ENCODE measurements around the gene SLC35A5. TPM values are rescaled to one million over a fixed set of nuclear protein-coding genes. Genes with fewer than 3 reads are reported as not detected.
"Not testable (repeated sequence)": the region's sequence is repeated elsewhere in the genome, so short reads cannot be mapped to it uniquely, and the experiment has no call there.

Gene SLC35A5
- polyA plus RNA-seq, 4 donors, result 6.2 to 49.3 (median 14.1) TPM

DNA sequence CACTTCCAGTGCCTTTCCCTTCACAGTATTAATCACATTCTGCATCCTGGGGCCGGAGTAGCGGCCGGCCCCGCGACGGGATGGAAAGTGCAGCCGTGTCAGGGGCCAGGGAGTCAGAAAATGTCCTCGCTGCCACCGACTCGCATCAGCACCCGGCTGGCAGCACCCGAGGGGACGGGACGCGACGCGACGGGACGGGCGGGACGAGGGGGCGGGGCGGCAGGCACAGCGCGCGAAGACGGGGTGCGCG lies 436 bp upstream of the SLC35A5 start:
- 0 to 1% (median 0%) methylated on average over 21 to 29 of the region's 29 CpGs for WGBS, 3 donors
- Histone ChIP-seq H3K27ac (ENCODE audit: low read depth in 1 of 3, low read length in 2 of 3) (peak overlapping the region; percentile 92 to 100 (median 97)), H3K4me1 (ENCODE audit: control insufficient read depth in 3 of 3, insufficient read depth in 2 of 3, low read depth in 1 of 3, low read length in 2 of 3) (peaks cover 0 to 12% (median 2%) of the 10 kb centered on the region in 3 donors), H3K4me3 (ENCODE audit: low read depth in 1 of 3, low read length in 3 of 3) (peak overlapping the region; percentile 75 to 95 (median 88)), H3K36me3 (ENCODE audit: control insufficient read depth in 3 of 3, insufficient read depth in 2 of 3, low read depth in 1 of 3, low read length in 3 of 3) (peaks cover 0 to 10% (median 0%) of the 10 kb centered on the region in 3 donors), H3K27me3 (ENCODE audit: control insufficient read depth in 3 of 3, insufficient read depth in 3 of 3, low read length in 3 of 3) (no peaks in the 10 kb centered on the region), H3K9me3 (ENCODE audit: control insufficient read depth in 2 of 2, insufficient read depth in 1 of 2, low read depth in 1 of 2, low read length in 1 of 2) (no peaks in the 10 kb centered on the region)
- DNase-seq (peak in 1 of 2 donors; percentile 82), FAIRE-seq (no peak)

- H3K4me3 ChIP-seq (ENCODE audit: low read depth in 1 of 3, low read length in 3 of 3); H3K27me3 ChIP-seq (ENCODE audit: control insufficient read depth in 3 of 3, insufficient read depth in 3 of 3, low read length in 3 of 3); H3K36me3 ChIP-seq (ENCODE audit: control insufficient read depth in 3 of 3, insufficient read depth in 2 of 3, low read depth in 1 of 3, low read length in 3 of 3); FAIRE-seq; H3K9me3 ChIP-seq (ENCODE audit: control insufficient read depth in 2 of 2, insufficient read depth in 1 of 2, low read depth in 1 of 2, low read length in 1 of 2): not testable (repeated sequence)
- peak overlapping the region in 2 of 3 donors; percentile 48 to 58 for H3K27ac ChIP-seq (ENCODE audit: low read depth in 1 of 3, low read length in 2 of 3)
- 61 to 74% (median 65%) methylated on average over 11 to 14 of the region's 15 CpGs for WGBS, 3 donors
- DNase-seq, result peak; percentile 30 to 39
- H3K4me1 ChIP-seq (ENCODE audit: control insufficient read depth in 3 of 3, insufficient read depth in 2 of 3, low read depth in 1 of 3, low read length in 2 of 3), result peaks cover 0 to 12% (median 2%) of the 10 kb centered on the region in 3 donors
These were observed 2.5 kb downstream of the SLC35A5 start for GRCh38 chr3:112564247-112564939.

DNA sequence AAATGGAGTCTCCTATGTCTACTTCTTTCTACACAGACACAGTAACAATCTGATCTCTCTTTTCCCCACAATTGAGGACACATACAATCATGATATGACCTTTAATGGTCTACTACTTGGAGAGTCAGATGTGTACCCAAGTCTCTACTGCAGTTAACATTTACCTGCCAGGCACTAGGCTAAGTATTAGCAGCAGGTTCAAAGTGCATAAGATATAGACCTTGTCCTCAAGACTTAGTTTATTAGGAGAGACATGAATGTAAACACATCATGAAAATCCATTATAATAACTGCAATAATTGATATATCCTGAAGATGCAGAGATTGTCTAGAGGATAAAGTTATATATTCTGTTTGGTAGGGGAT lies 3.1 kb downstream of the SLC35A5 start:
- peak overlapping the region in 2 of 3 donors; percentile 41 to 58 for H3K27ac ChIP-seq (ENCODE audit: low read depth in 1 of 3, low read length in 2 of 3)
- H3K4me3 ChIP-seq (ENCODE audit: low read depth in 1 of 3, low read length in 3 of 3), result no peak overlapping the region
- H3K4me1 ChIP-seq (ENCODE audit: control insufficient read depth in 3 of 3, insufficient read depth in 2 of 3, low read depth in 1 of 3, low read length in 2 of 3), result peaks cover 0 to 12% (median 2%) of the 10 kb centered on the region in 3 donors
- FAIRE-seq (no peak), DNase-seq (peak; percentile 68 to 81)
- H3K27me3 ChIP-seq (ENCODE audit: control insufficient read depth in 3 of 3, insufficient read depth in 3 of 3, low read length in 3 of 3), result no peaks in the 10 kb centered on the region
- H3K9me3 ChIP-seq (ENCODE audit: control insufficient read depth in 2 of 2, insufficient read depth in 1 of 2, low read depth in 1 of 2, low read length in 1 of 2), result no peaks in the 10 kb centered on the region
- peaks cover 0 to 7% (median 5%) of the 10 kb centered on the region in 3 donors for H3K36me3 ChIP-seq (ENCODE audit: control insufficient read depth in 3 of 3, insufficient read depth in 2 of 3, low read depth in 1 of 3, low read length in 3 of 3)

- DNase-seq (no peak), FAIRE-seq (no peak)
- Histone ChIP-seq H3K27me3 (ENCODE audit: control insufficient read depth in 3 of 3, insufficient read depth in 3 of 3, low read length in 3 of 3) (no peaks in the 10 kb centered on the region), H3K4me3 (ENCODE audit: low read depth in 1 of 3, low read length in 3 of 3) (no peak overlapping the region), H3K4me1 (ENCODE audit: control insufficient read depth in 3 of 3, insufficient read depth in 2 of 3, low read depth in 1 of 3, low read length in 2 of 3) (peaks cover 0 to 6% (median 2%) of the 10 kb centered on the region in 3 donors), H3K36me3 (ENCODE audit: control insufficient read depth in 3 of 3, insufficient read depth in 2 of 3, low read depth in 1 of 3, low read length in 3 of 3) (peaks cover 0 to 15% (median 10%) of the 10 kb centered on the region in 3 donors), H3K27ac (ENCODE audit: low read depth in 1 of 3, low read length in 2 of 3) (no peak overlapping the region), H3K9me3 (ENCODE audit: control insufficient read depth in 2 of 2, insufficient read depth in 1 of 2, low read depth in 1 of 2, low read length in 1 of 2) (no peaks in the 10 kb centered on the region)
- WGBS, 3 donors, result 93 to 95% (median 94%) methylated on average over 2 of the region's 2 CpGs
These were observed 6.8 kb downstream of the SLC35A5 start for GRCh38 chr3:112568642-112569041.

- no peak for DNase-seq
- no peak overlapping the region for H3K4me3 ChIP-seq (ENCODE audit: low read depth in 1 of 3, low read length in 3 of 3)
- no peak for FAIRE-seq
- H3K27ac ChIP-seq (ENCODE audit: low read depth in 1 of 3, low read length in 2 of 3), result no peak overlapping the region
- peaks cover 0 to under 1% (median 0%) of the 10 kb centered on the region in 3 donors for H3K4me1 ChIP-seq (ENCODE audit: control insufficient read depth in 3 of 3, insufficient read depth in 2 of 3, low read depth in 1 of 3, low read length in 2 of 3)
- H3K9me3 ChIP-seq (ENCODE audit: control insufficient read depth in 2 of 2, insufficient read depth in 1 of 2, low read depth in 1 of 2, low read length in 1 of 2), result no peaks in the 10 kb centered on the region
- no peaks in the 10 kb centered on the region for H3K27me3 ChIP-seq (ENCODE audit: control insufficient read depth in 3 of 3, insufficient read depth in 3 of 3, low read length in 3 of 3)
- peaks cover 0 to 19% (median 10%) of the 10 kb centered on the region in 3 donors for H3K36me3 ChIP-seq (ENCODE audit: control insufficient read depth in 3 of 3, insufficient read depth in 2 of 3, low read depth in 1 of 3, low read length in 3 of 3)
- WGBS, 3 donors, result 50 to 82% (median 67%) methylated on average over 1 of the region's 1 CpG
These were observed 7.4 kb downstream of the SLC35A5 start for GRCh38 chr3:112569265-112569664.

- FAIRE-seq, result no peak
- no peak for DNase-seq
- no peaks in the 10 kb centered on the region for H3K4me1 ChIP-seq (ENCODE audit: control insufficient read depth in 3 of 3, insufficient read depth in 2 of 3, low read depth in 1 of 3, low read length in 2 of 3)
- 93 to 100% (median 100%) methylated on average over 1 of the region's 1 CpG for WGBS, 3 donors
- no peaks in the 10 kb centered on the region for H3K27me3 ChIP-seq (ENCODE audit: control insufficient read depth in 3 of 3, insufficient read depth in 3 of 3, low read length in 3 of 3)
- peaks cover 0 to 19% (median 6%) of the 10 kb centered on the region in 3 donors for H3K36me3 ChIP-seq (ENCODE audit: control insufficient read depth in 3 of 3, insufficient read depth in 2 of 3, low read depth in 1 of 3, low read length in 3 of 3)
- H3K27ac ChIP-seq (ENCODE audit: low read depth in 1 of 3, low read length in 2 of 3), result no peak overlapping the region
- no peak overlapping the region for H3K4me3 ChIP-seq (ENCODE audit: low read depth in 1 of 3, low read length in 3 of 3)
- H3K9me3 ChIP-seq (ENCODE audit: control insufficient read depth in 2 of 2, insufficient read depth in 1 of 2, low read depth in 1 of 2, low read length in 1 of 2), result no peaks in the 10 kb centered on the region
These were observed 10.9 kb downstream of the SLC35A5 start for GRCh38 chr3:112572701-112573100.

DNA sequence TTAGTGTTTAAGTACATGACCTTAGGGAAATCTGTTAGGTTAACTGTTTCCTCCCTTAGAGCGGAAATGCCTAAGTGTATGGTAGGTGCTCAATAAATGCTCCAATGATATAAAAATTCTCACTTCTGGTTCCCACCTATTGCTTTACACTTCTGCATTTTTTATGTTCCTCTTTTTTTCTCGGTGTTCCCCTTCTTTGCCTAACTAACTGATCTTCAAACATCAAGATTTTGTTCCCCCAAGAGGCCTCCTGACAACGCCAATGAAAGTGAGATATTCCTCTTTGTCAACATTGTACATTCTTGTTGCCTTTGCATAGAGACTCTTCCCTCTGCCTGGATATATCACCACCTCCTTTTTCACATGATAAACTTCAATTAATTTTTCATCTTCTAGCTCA lies 17.4 kb downstream of the SLC35A5 start:
- FAIRE-seq, result no peak

DNA sequence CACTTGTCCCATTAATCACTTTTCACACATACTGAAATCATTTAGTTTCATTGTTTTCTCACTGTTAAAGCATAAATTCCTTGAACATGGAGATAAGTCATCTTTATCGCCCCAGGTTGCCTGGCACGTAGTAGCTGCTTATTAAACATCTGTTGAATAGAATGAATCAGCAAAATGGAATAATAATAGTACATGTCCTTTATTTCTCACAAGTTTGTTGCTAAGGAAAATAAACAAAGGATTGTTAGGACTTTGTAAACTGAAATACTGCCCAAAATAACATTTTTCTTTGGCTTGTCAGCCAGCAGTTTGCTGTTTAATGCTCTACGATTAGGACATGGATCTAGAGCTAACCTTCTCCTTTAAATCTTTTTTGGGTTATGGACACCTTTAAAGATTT lies 17.9 kb downstream of the SLC35A5 start:
- no peaks in the 10 kb centered on the region for H3K27me3 ChIP-seq (ENCODE audit: control insufficient read depth in 3 of 3, insufficient read depth in 3 of 3, low read length in 3 of 3)
- H3K9me3 ChIP-seq (ENCODE audit: control insufficient read depth in 2 of 2, insufficient read depth in 1 of 2, low read depth in 1 of 2, low read length in 1 of 2), result no peaks in the 10 kb centered on the region
- H3K4me3 ChIP-seq (ENCODE audit: low read depth in 1 of 3, low read length in 3 of 3), result no peak overlapping the region
- FAIRE-seq, result no peak
- H3K36me3 ChIP-seq (ENCODE audit: control insufficient read depth in 3 of 3, insufficient read depth in 2 of 3, low read depth in 1 of 3, low read length in 3 of 3), result peaks cover 3 to 9% (median 5%) of the 10 kb centered on the region in 3 donors
- 73 to 92% (median 85%) methylated on average over 3 of the region's 3 CpGs for WGBS, 3 donors
- no peaks in the 10 kb centered on the region for H3K4me1 ChIP-seq (ENCODE audit: control insufficient read depth in 3 of 3, insufficient read depth in 2 of 3, low read depth in 1 of 3, low read length in 2 of 3)
- DNase-seq, result no peak
- no peak overlapping the region for H3K27ac ChIP-seq (ENCODE audit: low read depth in 1 of 3, low read length in 2 of 3)

More for the DNA sequence above, 17.4 kb downstream of the SLC35A5 start:
- no peak for DNase-seq
- Histone ChIP-seq H3K27me3 (ENCODE audit: control insufficient read depth in 3 of 3, insufficient read depth in 3 of 3, low read length in 3 of 3) (no peaks in the 10 kb centered on the region), H3K36me3 (ENCODE audit: control insufficient read depth in 3 of 3, insufficient read depth in 2 of 3, low read depth in 1 of 3, low read length in 3 of 3) (peaks cover 3 to 7% (median 3%) of the 10 kb centered on the region in 3 donors), H3K27ac (ENCODE audit: low read depth in 1 of 3, low read length in 2 of 3) (no peak overlapping the region), H3K4me1 (ENCODE audit: control insufficient read depth in 3 of 3, insufficient read depth in 2 of 3, low read depth in 1 of 3, low read length in 2 of 3) (no peaks in the 10 kb centered on the region), H3K4me3 (ENCODE audit: low read depth in 1 of 3, low read length in 3 of 3) (no peak overlapping the region), H3K9me3 (ENCODE audit: control insufficient read depth in 2 of 2, insufficient read depth in 1 of 2, low read depth in 1 of 2, low read length in 1 of 2) (no peaks in the 10 kb centered on the region)
- WGBS, 3 donors, result 81 to 92% (median 86%) methylated on average over 3 of the region's 3 CpGs

All from small intestine (tissue), 7 donors.